GM12878 (cell line): Measurements from ENCODE around the gene DAAM1. TPM values are rescaled to one million over a fixed set of nuclear protein-coding genes. Genes with fewer than 3 reads are reported as not detected.
A peak's percentile ranks its signal among the peaks of the same experiment; 100 is the strongest.

Source experiments
- BHLHE40 ChIP-seq, 2 experiments: fragments of 450-650 bp in 1 of 2; IDR thresholded peaks; 2 replicates each; pipeline ENCODE4 v1.6.1; 2011 to 2017; ENCODE audit warnings: low read depth in 2 of 2, borderline replicate concordance in 1 of 2, improper control_type of control experiment in 1 of 2, low read length in 1 of 2, mild to moderate bottlenecking in 1 of 2
- CBX3 ChIP-seq: fragments of 200-600 bp; sonication (generic); IDR thresholded peaks from 2 replicates; pipeline ENCODE4 v1.6.1; 2016; ENCODE audit warnings: low read depth, borderline replicate concordance
- IKZF1 ChIP-seq: fragments of 450-650 bp; conservative IDR thresholded peaks from 2 replicates; pipeline ENCODE4 v1.6.1; 2017; ENCODE audit warnings: antibody characterized with exemption, mild to moderate bottlenecking
- KAT2A ChIP-seq: conservative IDR thresholded peaks from 2 replicates; pipeline ENCODE4 v1.6.1; 2011; ENCODE audit warnings: low read depth, low read length; ENCODE audit not compliant: control insufficient read depth
- NFYA ChIP-seq: IDR thresholded peaks from 2 replicates; pipeline ENCODE4 v1.6.1; 2011; ENCODE audit warnings: low read depth, mild to moderate bottlenecking, low read length, improper control_type of control experiment, borderline replicate concordance
- NR2C1 ChIP-seq: fragments of 450-650 bp; IDR thresholded peaks from 2 replicates; pipeline ENCODE4 v1.6.1; 2017; ENCODE audit warnings: antibody characterized with exemption, mild to moderate bottlenecking, moderate library complexity
- NR2C2 ChIP-seq: IDR thresholded peaks from 2 replicates; pipeline ENCODE4 v1.6.1; 2011; ENCODE audit warnings: borderline replicate concordance, low read depth; ENCODE audit not compliant: control insufficient read depth, insufficient read length
- SMAD1 ChIP-seq: fragments of 450-650 bp; IDR thresholded peaks from 2 replicates; pipeline ENCODE4 v1.6.1; 2018; ENCODE audit warnings: mild to moderate bottlenecking, low read depth; ENCODE audit not compliant: partially characterized antibody
- STAT3 ChIP-seq: IDR thresholded peaks from 2 replicates; pipeline ENCODE4 v1.6.1; 2011; ENCODE audit warnings: low read depth, low read length, improper control_type of control experiment
- ZNF207 ChIP-seq: fragments of 450-650 bp; IDR thresholded peaks from 2 replicates; pipeline ENCODE4 v1.6.1; 2014; ENCODE audit warnings: antibody characterized with exemption, mild to moderate bottlenecking, borderline replicate concordance
- ZNF274 ChIP-seq: IDR thresholded peaks from one replicate; pipeline ENCODE4 v1.8.0; 2011; ENCODE audit not compliant: insufficient read length, insufficient read depth
- polyA plus RNA-seq, 11 experiments: library from polyadenylated mRNA; depleted of rRNA in 4 of 11; unstranded in 6 of 11; stranded (reverse) in 5 of 11; fragments of >200 nt; fragmentation: Nextera tagmentation in 4 of 11; fragmentation: Illumina TruSeq in 1 of 11; extraction: Ambion mirVana in 4 of 11; extraction: Trizol in 1 of 11; gene quantifications; 1 replicate in 1 of 11; 2 replicates in 10 of 11; pipeline versions ENCODE4 v1.2.1 to v1.2.3, GENCODE V29; 2011 to 2016; ENCODE audit warnings: inconsistent platforms in 2 of 11, missing spikeins in 2 of 11, low read depth in 1 of 11
- total RNA-seq, 4 experiments: library from RNA; depleted of rRNA in 3 of 4; stranded (reverse); fragments of >200 nt in 3 of 4; fragmentation: Illumina TruSeq in 1 of 4; extraction: Trizol in 1 of 4; gene quantifications; 2 replicates each; pipeline versions ENCODE4 v1.2.1 to v1.2.3, GENCODE V29; 2013 to 2021
- TF ChIP-seq, protein P1 (sequence below): fragments of 450-650 bp; IDR thresholded peaks from 2 replicates; pipeline ENCODE4 v1.6.1; 2016; ENCODE audit warnings: mild to moderate bottlenecking, moderate library complexity, borderline replicate concordance
- TF ChIP-seq, protein P2 (sequence below): fragments of 450-650 bp; IDR thresholded peaks from 2 replicates; pipeline ENCODE4 v1.6.1; 2017; ENCODE audit warnings: mild to moderate bottlenecking, moderate library complexity
- TF ChIP-seq, protein P3 (sequence below): IDR thresholded peaks from 2 replicates; pipeline ENCODE4 v1.6.1; 2012; ENCODE audit warnings: mild to moderate bottlenecking, low read depth, low read length
- TF ChIP-seq, protein P4 (sequence below): fragments of 450-650 bp; IDR thresholded peaks from 2 replicates; pipeline ENCODE4 v1.6.1; 2017; ENCODE audit warnings: antibody characterized with exemption, mild to moderate bottlenecking, moderate library complexity

Gene DAAM1
- total and polyA plus RNA-seq, 10 of the 15 experiments (the other 5 are each of a cell fraction or from before 2014, with no cell fraction given): 13.8 to 32.4 (median 24.2) TPM

DNA sequence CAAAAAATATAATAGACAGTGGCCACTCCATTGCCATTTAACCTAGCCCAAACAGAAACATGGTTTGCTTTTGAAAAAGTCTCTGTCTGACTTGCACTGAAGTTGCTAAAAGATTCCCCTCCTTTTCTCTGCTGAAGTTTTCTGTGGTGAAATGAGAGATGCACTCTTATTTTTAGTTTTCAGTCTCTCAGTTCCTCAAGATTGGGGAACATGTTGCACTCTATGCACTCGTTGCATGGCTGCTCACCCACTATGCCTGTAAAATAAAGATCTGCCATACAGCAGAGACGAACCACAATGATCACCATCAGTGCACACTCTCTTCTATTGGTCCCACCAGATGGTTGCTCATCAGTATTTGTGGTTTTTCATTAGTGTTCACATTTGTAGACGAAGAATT, 13.1 kb upstream of the DAAM1 start (continued):
- TF ChIP-seq BHLHE40 (IDR thresholded peaks at IDR 0.05; ENCODE audit: borderline replicate concordance in 1 of 2, low read depth in 2 of 2, low read length in 1 of 2) (peak; percentile 44 to 66; a peak in 2 of 4 replicates), CBX3 (no peak), NR2C1 (no peak), NFYA (no peak), STAT3 (peak; percentile 87; the same call in 1 of the 2 replicates), NR2C2 (no peak), KAT2A (no peak), IKZF1 (peak; percentile 63), ZNF274 (no peak), ZNF207 (no peak), SMAD1 (no peak)
- TF ChIP-seq, protein P1, sequence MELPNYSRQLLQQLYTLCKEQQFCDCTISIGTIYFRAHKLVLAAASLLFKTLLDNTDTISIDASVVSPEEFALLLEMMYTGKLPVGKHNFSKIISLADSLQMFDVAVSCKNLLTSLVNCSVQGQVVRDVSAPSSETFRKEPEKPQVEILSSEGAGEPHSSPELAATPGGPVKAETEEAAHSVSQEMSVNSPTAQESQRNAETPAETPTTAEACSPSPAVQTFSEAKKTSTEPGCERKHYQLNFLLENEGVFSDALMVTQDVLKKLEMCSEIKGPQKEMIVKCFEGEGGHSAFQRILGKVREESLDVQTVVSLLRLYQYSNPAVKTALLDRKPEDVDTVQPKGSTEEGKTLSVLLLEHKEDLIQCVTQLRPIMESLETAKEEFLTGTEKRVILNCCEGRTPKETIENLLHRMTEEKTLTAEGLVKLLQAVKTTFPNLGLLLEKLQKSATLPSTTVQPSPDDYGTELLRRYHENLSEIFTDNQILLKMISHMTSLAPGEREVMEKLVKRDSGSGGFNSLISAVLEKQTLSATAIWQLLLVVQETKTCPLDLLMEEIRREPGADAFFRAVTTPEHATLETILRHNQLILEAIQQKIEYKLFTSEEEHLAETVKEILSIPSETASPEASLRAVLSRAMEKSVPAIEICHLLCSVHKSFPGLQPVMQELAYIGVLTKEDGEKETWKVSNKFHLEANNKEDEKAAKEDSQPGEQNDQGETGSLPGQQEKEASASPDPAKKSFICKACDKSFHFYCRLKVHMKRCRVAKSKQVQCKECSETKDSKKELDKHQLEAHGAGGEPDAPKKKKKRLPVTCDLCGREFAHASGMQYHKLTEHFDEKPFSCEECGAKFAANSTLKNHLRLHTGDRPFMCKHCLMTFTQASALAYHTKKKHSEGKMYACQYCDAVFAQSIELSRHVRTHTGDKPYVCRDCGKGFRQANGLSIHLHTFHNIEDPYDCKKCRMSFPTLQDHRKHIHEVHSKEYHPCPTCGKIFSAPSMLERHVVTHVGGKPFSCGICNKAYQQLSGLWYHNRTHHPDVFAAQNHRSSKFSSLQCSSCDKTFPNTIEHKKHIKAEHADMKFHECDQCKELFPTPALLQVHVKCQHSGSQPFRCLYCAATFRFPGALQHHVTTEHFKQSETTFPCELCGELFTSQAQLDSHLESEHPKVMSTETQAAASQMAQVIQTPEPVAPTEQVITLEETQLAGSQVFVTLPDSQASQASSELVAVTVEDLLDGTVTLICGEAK: no peak
- TF ChIP-seq, protein P2, sequence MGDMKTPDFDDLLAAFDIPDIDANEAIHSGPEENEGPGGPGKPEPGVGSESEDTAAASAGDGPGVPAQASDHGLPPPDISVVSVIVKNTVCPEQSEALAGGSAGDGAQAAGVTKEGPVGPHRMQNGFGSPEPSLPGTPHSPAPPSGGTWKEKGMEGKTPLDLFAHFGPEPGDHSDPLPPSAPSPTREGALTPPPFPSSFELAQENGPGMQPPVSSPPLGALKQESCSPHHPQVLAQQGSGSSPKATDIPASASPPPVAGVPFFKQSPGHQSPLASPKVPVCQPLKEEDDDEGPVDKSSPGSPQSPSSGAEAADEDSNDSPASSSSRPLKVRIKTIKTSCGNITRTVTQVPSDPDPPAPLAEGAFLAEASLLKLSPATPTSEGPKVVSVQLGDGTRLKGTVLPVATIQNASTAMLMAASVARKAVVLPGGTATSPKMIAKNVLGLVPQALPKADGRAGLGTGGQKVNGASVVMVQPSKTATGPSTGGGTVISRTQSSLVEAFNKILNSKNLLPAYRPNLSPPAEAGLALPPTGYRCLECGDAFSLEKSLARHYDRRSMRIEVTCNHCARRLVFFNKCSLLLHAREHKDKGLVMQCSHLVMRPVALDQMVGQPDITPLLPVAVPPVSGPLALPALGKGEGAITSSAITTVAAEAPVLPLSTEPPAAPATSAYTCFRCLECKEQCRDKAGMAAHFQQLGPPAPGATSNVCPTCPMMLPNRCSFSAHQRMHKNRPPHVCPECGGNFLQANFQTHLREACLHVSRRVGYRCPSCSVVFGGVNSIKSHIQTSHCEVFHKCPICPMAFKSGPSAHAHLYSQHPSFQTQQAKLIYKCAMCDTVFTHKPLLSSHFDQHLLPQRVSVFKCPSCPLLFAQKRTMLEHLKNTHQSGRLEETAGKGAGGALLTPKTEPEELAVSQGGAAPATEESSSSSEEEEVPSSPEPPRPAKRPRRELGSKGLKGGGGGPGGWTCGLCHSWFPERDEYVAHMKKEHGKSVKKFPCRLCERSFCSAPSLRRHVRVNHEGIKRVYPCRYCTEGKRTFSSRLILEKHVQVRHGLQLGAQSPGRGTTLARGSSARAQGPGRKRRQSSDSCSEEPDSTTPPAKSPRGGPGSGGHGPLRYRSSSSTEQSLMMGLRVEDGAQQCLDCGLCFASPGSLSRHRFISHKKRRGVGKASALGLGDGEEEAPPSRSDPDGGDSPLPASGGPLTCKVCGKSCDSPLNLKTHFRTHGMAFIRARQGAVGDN: peak; percentile 57
- TF ChIP-seq, protein P3, sequence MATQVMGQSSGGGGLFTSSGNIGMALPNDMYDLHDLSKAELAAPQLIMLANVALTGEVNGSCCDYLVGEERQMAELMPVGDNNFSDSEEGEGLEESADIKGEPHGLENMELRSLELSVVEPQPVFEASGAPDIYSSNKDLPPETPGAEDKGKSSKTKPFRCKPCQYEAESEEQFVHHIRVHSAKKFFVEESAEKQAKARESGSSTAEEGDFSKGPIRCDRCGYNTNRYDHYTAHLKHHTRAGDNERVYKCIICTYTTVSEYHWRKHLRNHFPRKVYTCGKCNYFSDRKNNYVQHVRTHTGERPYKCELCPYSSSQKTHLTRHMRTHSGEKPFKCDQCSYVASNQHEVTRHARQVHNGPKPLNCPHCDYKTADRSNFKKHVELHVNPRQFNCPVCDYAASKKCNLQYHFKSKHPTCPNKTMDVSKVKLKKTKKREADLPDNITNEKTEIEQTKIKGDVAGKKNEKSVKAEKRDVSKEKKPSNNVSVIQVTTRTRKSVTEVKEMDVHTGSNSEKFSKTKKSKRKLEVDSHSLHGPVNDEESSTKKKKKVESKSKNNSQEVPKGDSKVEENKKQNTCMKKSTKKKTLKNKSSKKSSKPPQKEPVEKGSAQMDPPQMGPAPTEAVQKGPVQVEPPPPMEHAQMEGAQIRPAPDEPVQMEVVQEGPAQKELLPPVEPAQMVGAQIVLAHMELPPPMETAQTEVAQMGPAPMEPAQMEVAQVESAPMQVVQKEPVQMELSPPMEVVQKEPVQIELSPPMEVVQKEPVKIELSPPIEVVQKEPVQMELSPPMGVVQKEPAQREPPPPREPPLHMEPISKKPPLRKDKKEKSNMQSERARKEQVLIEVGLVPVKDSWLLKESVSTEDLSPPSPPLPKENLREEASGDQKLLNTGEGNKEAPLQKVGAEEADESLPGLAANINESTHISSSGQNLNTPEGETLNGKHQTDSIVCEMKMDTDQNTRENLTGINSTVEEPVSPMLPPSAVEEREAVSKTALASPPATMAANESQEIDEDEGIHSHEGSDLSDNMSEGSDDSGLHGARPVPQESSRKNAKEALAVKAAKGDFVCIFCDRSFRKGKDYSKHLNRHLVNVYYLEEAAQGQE: no peak
- TF ChIP-seq, protein P4, sequence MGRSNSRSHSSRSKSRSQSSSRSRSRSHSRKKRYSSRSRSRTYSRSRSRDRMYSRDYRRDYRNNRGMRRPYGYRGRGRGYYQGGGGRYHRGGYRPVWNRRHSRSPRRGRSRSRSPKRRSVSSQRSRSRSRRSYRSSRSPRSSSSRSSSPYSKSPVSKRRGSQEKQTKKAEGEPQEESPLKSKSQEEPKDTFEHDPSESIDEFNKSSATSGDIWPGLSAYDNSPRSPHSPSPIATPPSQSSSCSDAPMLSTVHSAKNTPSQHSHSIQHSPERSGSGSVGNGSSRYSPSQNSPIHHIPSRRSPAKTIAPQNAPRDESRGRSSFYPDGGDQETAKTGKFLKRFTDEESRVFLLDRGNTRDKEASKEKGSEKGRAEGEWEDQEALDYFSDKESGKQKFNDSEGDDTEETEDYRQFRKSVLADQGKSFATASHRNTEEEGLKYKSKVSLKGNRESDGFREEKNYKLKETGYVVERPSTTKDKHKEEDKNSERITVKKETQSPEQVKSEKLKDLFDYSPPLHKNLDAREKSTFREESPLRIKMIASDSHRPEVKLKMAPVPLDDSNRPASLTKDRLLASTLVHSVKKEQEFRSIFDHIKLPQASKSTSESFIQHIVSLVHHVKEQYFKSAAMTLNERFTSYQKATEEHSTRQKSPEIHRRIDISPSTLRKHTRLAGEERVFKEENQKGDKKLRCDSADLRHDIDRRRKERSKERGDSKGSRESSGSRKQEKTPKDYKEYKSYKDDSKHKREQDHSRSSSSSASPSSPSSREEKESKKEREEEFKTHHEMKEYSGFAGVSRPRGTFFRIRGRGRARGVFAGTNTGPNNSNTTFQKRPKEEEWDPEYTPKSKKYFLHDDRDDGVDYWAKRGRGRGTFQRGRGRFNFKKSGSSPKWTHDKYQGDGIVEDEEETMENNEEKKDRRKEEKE: no peak
